HG02678 (cell line): ENCODE results near the gene MIA3.

Experiments used
- ATAC-seq: cut with Tn5 transposase; IDR thresholded peaks from one replicate; pipeline ENCODE4 v1.9.1; 2021; ENCODE audit warnings: mild to moderate bottlenecking, moderate library complexity; ENCODE audit not compliant: unreplicated experiment

The MIA3 gene

GRCh38 chr1:222617367-222617951 is 438 bp upstream of the MIA3 start:
- ATAC-seq: peak; percentile 74

- no peak for ATAC-seq
Observed at GRCh38 chr1:222618880-222619596, 1.1 kb downstream of the MIA3 start.

- peak; percentile 38 for ATAC-seq
Observed at GRCh38 chr1:222620566-222620965, 2.7 kb downstream of the MIA3 start.

GRCh38 chr1:222622765-222623164 is 4.9 kb downstream of the MIA3 start:
- ATAC-seq: no peak

GRCh38 chr1:222623458-222623857 is 5.6 kb downstream of the MIA3 start:
- no peak for ATAC-seq

- no peak for ATAC-seq
Observed at GRCh38 chr1:222624214-222624613, 6.3 kb downstream of the MIA3 start.

GRCh38 chr1:222627232-222627631 is 9.3 kb downstream of the MIA3 start:
- no peak for ATAC-seq

GRCh38 chr1:222629921-222630535 is 12.1 kb downstream of the MIA3 start:
- no peak for ATAC-seq

- ATAC-seq: no peak
Observed at GRCh38 chr1:222631611-222632208, 13.8 kb downstream of the MIA3 start.

- no peak for ATAC-seq
Observed at GRCh38 chr1:222632749-222633148, 14.9 kb downstream of the MIA3 start.

- ATAC-seq: peak; percentile 92
Observed at GRCh38 chr1:222634180-222635013, 16.5 kb downstream of the MIA3 start.

- ATAC-seq: no peak
Observed at GRCh38 chr1:222641269-222641948, 23.5 kb downstream of the MIA3 start.

GRCh38 chr1:222642468-222642867 is 24.6 kb downstream of the MIA3 start:
- ATAC-seq: no peak

- no peak for ATAC-seq
Observed at GRCh38 chr1:222643606-222643937, 25.7 kb downstream of the MIA3 start.

GRCh38 chr1:222643938-222644635 is 26.2 kb downstream of the MIA3 start:
- ATAC-seq: peak; percentile 97

GRCh38 chr1:222644636-222644980 is 26.7 kb downstream of the MIA3 start:
- ATAC-seq: no peak

- ATAC-seq: no peak
Observed at GRCh38 chr1:222652676-222653075, 34.8 kb downstream of the MIA3 start.

- peak; percentile 64 for ATAC-seq
Observed at GRCh38 chr1:222653178-222653827, 35.4 kb downstream of the MIA3 start.

GRCh38 chr1:222654849-222655248 is 37.0 kb downstream of the MIA3 start:
- peak; percentile 96 for ATAC-seq
